Raji (cell line): ENCODE results near the gene GRID2.

Experiments used
- POLR2A ChIP-seq: IDR thresholded peaks from 2 replicates; pipeline ENCODE4 v1.6.1; 2011; ENCODE audit warnings: low read depth, low read length, control low read depth; ENCODE audit not compliant: insufficient read depth

Gene GRID2

GRCh38 chr4:93373893-93374860, 1070.4 kb downstream of the GRID2 start:
- TF ChIP-seq POLR2A, result no peak

- TF ChIP-seq POLR2A, result no peak
Measured at GRCh38 chr4:93384241-93384640, 1080.5 kb downstream of the GRID2 start.

GRCh38 chr4:93384887-93385286, 1081.1 kb downstream of the GRID2 start:
- no peak for TF ChIP-seq POLR2A

- no peak for TF ChIP-seq POLR2A
Measured at GRCh38 chr4:93394545-93395081, 1090.8 kb downstream of the GRID2 start.

- no peak for TF ChIP-seq POLR2A
Measured at GRCh38 chr4:93396272-93396671, 1092.5 kb downstream of the GRID2 start.

GRCh38 chr4:93403571-93403970, 1099.8 kb downstream of the GRID2 start:
- no peak for TF ChIP-seq POLR2A

GRCh38 chr4:93407493-93408275, 1103.9 kb downstream of the GRID2 start:
- TF ChIP-seq POLR2A, result no peak

- TF ChIP-seq POLR2A, result no peak
Measured at GRCh38 chr4:93409035-93409434, 1105.3 kb downstream of the GRID2 start.

GRCh38 chr4:93414041-93414550, 1110.3 kb downstream of the GRID2 start:
- no peak for TF ChIP-seq POLR2A

- no peak for TF ChIP-seq POLR2A
Measured at GRCh38 chr4:93416344-93417128, 1112.8 kb downstream of the GRID2 start.

GRCh38 chr4:93431371-93431770, 1127.6 kb downstream of the GRID2 start:
- TF ChIP-seq POLR2A, result no peak

GRCh38 chr4:93433840-93434239, 1130.1 kb downstream of the GRID2 start:
- no peak for TF ChIP-seq POLR2A

- TF ChIP-seq POLR2A, result no peak
Measured at GRCh38 chr4:93436000-93436626, 1132.3 kb downstream of the GRID2 start.

GRCh38 chr4:93437991-93438390, 1134.2 kb downstream of the GRID2 start:
- no peak for TF ChIP-seq POLR2A
